Stimulated activated CD8-positive, alpha-beta memory T cell treated with anti-CD3 and anti-CD28 coated beads, Interleukin-2, amount 100 ng/mL, for 48 hours (primary cell): Measurements from ENCODE around the gene LCLAT1.
"Not testable (repeated sequence)": the region's sequence is repeated elsewhere in the genome, so short reads cannot be mapped to it uniquely, and the experiment has no call there.

Experiments
- DNase-seq, 2 donors: peaks; one replicate each; pipeline ENCODE4 v3.0.0-alpha.2; 2020; ENCODE audit warnings: low read depth in 2 of 2

The LCLAT1 gene

GRCh38 chr2:30487603-30488002 lies 40.6 kb downstream of the LCLAT1 start:
- no peak for DNase-seq

GRCh38 chr2:30488012-30488659 lies 41.1 kb downstream of the LCLAT1 start:
- DNase-seq = no peak

GRCh38 chr2:30491225-30491624 lies 44.2 kb downstream of the LCLAT1 start:
- DNase-seq = no peak

GRCh38 chr2:30492185-30492584 lies 45.1 kb downstream of the LCLAT1 start:
- no peak for DNase-seq

GRCh38 chr2:30492619-30493018 lies 45.6 kb downstream of the LCLAT1 start:
- no peak for DNase-seq

- no peak for DNase-seq
Observed at GRCh38 chr2:30493440-30493839, 46.4 kb downstream of the LCLAT1 start.

GRCh38 chr2:30495896-30496295 lies 48.9 kb downstream of the LCLAT1 start:
- DNase-seq = not testable (repeated sequence)

GRCh38 chr2:30499681-30500080 lies 52.6 kb downstream of the LCLAT1 start:
- DNase-seq = no peak

- no peak for DNase-seq
Observed at GRCh38 chr2:30500699-30501098, 53.7 kb downstream of the LCLAT1 start.

GRCh38 chr2:30502310-30502709 lies 55.3 kb downstream of the LCLAT1 start:
- DNase-seq = no peak

GRCh38 chr2:30503007-30503694 lies 56.1 kb downstream of the LCLAT1 start:
- DNase-seq = no peak

GRCh38 chr2:30503695-30504052 lies 56.6 kb downstream of the LCLAT1 start:
- DNase-seq = no peak

GRCh38 chr2:30504731-30505130 lies 57.7 kb downstream of the LCLAT1 start:
- no peak for DNase-seq

GRCh38 chr2:30505500-30506180 lies 58.6 kb downstream of the LCLAT1 start:
- DNase-seq = no peak

- not testable (repeated sequence) for DNase-seq
Observed at GRCh38 chr2:30507460-30507859, 60.4 kb downstream of the LCLAT1 start.

GRCh38 chr2:30509716-30510115 lies 62.7 kb downstream of the LCLAT1 start:
- no peak for DNase-seq

GRCh38 chr2:30510409-30510808 lies 63.4 kb downstream of the LCLAT1 start:
- no peak for DNase-seq

GRCh38 chr2:30511122-30512083 lies 64.4 kb downstream of the LCLAT1 start:
- DNase-seq = no peak

- DNase-seq = no peak
Observed at GRCh38 chr2:30512243-30512886, 65.3 kb downstream of the LCLAT1 start.

GRCh38 chr2:30513649-30514048 lies 66.6 kb downstream of the LCLAT1 start:
- DNase-seq = not testable (repeated sequence)

- no peak for DNase-seq
Observed at GRCh38 chr2:30514134-30514847, 67.2 kb downstream of the LCLAT1 start.
